B cell (primary cell): ENCODE measurements around the gene MKRN3.

Experiments
- EZH2 ChIP-seq: IDR thresholded peaks from 2 replicates; pipeline ENCODE4 v1.6.1; 2012; ENCODE audit warnings: borderline replicate concordance, low read depth, mild to moderate bottlenecking, moderate library complexity, low read length; ENCODE audit not compliant: insufficient read depth, poor library complexity, severe bottlenecking
- TF ChIP-seq, protein P1 (sequence below): fragments of 200-600 bp; IDR thresholded peaks from one replicate; pipeline ENCODE4 v1.8.0; 2022; ENCODE audit warnings: antibody characterized with exemption, mild to moderate bottlenecking

DNA sequence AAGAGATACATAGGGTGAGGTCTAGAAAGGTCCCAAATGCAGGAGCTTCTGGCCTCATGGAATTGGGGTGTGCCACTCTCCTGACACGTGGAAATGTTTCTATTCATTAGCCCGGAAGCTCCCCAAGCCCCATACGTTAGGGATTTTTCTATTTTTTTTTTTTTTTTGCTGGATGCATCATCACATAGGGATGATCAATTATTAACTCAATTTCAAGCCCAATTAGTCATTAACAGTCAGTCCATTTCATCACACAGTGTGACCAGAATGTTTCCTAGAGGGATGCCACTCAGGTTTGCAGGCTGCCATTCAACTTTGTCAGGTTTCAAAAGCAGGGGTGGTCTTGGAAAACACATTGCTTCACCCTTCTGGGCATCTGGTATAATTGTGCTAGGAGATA lies 40.7 kb upstream of the MKRN3 start:
- no peak for TF ChIP-seq EZH2
- TF ChIP-seq, protein P1, sequence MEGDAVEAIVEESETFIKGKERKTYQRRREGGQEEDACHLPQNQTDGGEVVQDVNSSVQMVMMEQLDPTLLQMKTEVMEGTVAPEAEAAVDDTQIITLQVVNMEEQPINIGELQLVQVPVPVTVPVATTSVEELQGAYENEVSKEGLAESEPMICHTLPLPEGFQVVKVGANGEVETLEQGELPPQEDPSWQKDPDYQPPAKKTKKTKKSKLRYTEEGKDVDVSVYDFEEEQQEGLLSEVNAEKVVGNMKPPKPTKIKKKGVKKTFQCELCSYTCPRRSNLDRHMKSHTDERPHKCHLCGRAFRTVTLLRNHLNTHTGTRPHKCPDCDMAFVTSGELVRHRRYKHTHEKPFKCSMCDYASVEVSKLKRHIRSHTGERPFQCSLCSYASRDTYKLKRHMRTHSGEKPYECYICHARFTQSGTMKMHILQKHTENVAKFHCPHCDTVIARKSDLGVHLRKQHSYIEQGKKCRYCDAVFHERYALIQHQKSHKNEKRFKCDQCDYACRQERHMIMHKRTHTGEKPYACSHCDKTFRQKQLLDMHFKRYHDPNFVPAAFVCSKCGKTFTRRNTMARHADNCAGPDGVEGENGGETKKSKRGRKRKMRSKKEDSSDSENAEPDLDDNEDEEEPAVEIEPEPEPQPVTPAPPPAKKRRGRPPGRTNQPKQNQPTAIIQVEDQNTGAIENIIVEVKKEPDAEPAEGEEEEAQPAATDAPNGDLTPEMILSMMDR: no peak
